Ishikawa (cell line): ENCODE measurements around the gene SSR2.

Source experiments
- CEBPB ChIP-seq: IDR thresholded peaks from 2 replicates; pipeline ENCODE4 v1.6.1; 2012
- CREB1 ChIP-seq: IDR thresholded peaks from 2 replicates; pipeline ENCODE4 v1.6.1; 2012; ENCODE audit warnings: low read depth
- EGR1 ChIP-seq: IDR thresholded peaks from 2 replicates; pipeline ENCODE4 v1.6.1; 2012
- EP300 ChIP-seq: IDR thresholded peaks from 2 replicates; pipeline ENCODE4 v1.6.1; 2012; ENCODE audit warnings: borderline replicate concordance
- FOXM1 ChIP-seq: IDR thresholded peaks from 2 replicates; pipeline ENCODE4 v1.6.1; 2012; ENCODE audit warnings: low read depth, borderline replicate concordance
- NFIC ChIP-seq: IDR thresholded peaks from 2 replicates; pipeline ENCODE4 v1.6.1; 2012
- RAD21 ChIP-seq: IDR thresholded peaks from 2 replicates; pipeline ENCODE4 v1.6.1; 2012; ENCODE audit warnings: low read depth
- TAF1 ChIP-seq: IDR thresholded peaks from 2 replicates; pipeline ENCODE4 v1.6.1; 2012; ENCODE audit warnings: low read depth, mild to moderate bottlenecking
- TCF12 ChIP-seq: IDR thresholded peaks from 2 replicates; pipeline ENCODE4 v1.6.1; 2012; ENCODE audit warnings: low read depth
- TEAD4 ChIP-seq: IDR thresholded peaks from 2 replicates; pipeline ENCODE4 v1.6.1; 2012
- YY1 ChIP-seq: IDR thresholded peaks from 2 replicates; pipeline ENCODE4 v1.6.1; 2012; ENCODE audit warnings: low read depth
- ZBTB7A ChIP-seq: IDR thresholded peaks from 2 replicates; pipeline ENCODE4 v1.6.1; 2012; ENCODE audit warnings: low read depth
- TF ChIP-seq, protein P1 (sequence below): IDR thresholded peaks from 2 replicates; pipeline ENCODE4 v1.6.1; 2012
- TF ChIP-seq, protein P2 (sequence below): IDR thresholded peaks from 2 replicates; pipeline ENCODE4 v1.6.1; 2012
- TF ChIP-seq, protein P3 (sequence below): IDR thresholded peaks from 2 replicates; pipeline ENCODE4 v1.6.1; 2012; ENCODE audit warnings: low read depth, mild to moderate bottlenecking

The SSR2 gene

DNA sequence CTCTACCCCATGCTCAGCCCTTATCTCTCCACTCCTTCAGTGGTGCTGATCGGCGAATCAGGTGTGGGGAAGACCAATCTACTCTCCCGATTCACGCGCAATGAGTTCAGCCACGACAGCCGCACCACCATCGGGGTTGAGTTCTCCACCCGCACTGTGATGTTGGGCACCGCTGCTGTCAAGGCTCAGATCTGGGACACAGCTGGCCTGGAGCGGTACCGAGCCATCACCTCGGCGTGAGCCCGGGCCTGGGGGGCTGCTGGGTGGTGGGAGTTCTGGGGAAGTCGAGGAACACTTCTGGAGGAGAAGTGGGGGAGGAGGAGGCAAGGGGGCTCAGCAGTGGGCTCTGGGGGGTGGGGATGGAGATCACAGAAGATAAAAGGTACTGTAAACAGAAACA, 45.1 kb upstream of the SSR2 start:
- TF ChIP-seq RAD21 (no peak), EGR1 (no peak), NFIC (no peak), TAF1 (no peak), TEAD4 (no peak), EP300 (no peak), CEBPB (no peak)
- TF ChIP-seq, protein P1, sequence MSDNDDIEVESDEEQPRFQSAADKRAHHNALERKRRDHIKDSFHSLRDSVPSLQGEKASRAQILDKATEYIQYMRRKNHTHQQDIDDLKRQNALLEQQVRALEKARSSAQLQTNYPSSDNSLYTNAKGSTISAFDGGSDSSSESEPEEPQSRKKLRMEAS: no peak
- TF ChIP-seq, protein P2, sequence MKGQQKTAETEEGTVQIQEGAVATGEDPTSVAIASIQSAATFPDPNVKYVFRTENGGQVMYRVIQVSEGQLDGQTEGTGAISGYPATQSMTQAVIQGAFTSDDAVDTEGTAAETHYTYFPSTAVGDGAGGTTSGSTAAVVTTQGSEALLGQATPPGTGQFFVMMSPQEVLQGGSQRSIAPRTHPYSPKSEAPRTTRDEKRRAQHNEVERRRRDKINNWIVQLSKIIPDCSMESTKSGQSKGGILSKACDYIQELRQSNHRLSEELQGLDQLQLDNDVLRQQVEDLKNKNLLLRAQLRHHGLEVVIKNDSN: no peak

DNA sequence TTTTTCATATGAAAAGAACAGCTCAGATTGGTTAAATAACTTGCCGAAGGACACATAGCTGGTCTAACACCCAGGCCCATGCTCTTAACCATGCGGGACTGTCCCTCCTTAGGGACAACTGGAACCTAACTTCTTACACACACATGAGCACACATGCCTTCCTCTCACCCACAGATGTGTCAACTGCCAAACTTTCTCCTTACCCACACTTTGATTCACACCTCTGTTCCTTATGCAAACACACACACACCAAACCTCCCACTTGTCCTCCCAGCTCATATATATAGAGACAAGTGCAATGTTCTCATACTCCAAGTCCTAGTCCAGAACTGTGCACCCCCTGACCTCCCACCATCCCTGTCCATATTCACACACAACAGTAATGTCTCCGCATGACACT, 44.5 kb upstream of the SSR2 start:
- TF ChIP-seq YY1 (no peak), CREB1 (no peak), FOXM1 (no peak), TCF12 (no peak), ZBTB7A (no peak), TAF1 (no peak), RAD21 (no peak), EP300 (no peak), CEBPB (no peak)
- TF ChIP-seq, protein P2: no peak
- TF ChIP-seq, protein P1: no peak
- TF ChIP-seq, protein P3, sequence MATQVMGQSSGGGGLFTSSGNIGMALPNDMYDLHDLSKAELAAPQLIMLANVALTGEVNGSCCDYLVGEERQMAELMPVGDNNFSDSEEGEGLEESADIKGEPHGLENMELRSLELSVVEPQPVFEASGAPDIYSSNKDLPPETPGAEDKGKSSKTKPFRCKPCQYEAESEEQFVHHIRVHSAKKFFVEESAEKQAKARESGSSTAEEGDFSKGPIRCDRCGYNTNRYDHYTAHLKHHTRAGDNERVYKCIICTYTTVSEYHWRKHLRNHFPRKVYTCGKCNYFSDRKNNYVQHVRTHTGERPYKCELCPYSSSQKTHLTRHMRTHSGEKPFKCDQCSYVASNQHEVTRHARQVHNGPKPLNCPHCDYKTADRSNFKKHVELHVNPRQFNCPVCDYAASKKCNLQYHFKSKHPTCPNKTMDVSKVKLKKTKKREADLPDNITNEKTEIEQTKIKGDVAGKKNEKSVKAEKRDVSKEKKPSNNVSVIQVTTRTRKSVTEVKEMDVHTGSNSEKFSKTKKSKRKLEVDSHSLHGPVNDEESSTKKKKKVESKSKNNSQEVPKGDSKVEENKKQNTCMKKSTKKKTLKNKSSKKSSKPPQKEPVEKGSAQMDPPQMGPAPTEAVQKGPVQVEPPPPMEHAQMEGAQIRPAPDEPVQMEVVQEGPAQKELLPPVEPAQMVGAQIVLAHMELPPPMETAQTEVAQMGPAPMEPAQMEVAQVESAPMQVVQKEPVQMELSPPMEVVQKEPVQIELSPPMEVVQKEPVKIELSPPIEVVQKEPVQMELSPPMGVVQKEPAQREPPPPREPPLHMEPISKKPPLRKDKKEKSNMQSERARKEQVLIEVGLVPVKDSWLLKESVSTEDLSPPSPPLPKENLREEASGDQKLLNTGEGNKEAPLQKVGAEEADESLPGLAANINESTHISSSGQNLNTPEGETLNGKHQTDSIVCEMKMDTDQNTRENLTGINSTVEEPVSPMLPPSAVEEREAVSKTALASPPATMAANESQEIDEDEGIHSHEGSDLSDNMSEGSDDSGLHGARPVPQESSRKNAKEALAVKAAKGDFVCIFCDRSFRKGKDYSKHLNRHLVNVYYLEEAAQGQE: no peak

DNA sequence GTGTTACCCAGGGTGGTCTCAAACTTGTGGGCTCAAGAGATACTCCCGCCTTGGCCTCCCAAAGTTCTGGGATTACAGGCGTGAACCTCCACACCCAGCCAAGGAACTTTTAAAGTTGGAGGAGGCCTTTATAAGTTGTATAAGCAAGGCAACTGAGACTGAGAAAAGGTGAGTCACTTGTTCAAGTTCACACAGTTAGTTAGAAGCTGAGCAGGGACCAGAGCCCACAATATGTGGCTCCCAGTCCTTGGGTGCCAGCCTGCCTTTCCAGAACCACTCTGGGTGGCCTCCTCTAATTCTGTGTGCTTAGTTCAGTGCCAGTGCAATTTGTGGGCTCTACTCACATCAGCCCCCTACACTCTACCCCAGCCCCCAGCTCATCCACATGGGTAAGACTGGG, 43.9 kb upstream of the SSR2 start:
- TF ChIP-seq, protein P3: no peak
- TF ChIP-seq TAF1 (no peak), TCF12 (no peak), YY1 (no peak), NFIC (no peak), CREB1 (no peak), RAD21 (no peak), TEAD4 (no peak), CEBPB (no peak), EP300 (no peak)
- TF ChIP-seq, protein P2: no peak

DNA sequence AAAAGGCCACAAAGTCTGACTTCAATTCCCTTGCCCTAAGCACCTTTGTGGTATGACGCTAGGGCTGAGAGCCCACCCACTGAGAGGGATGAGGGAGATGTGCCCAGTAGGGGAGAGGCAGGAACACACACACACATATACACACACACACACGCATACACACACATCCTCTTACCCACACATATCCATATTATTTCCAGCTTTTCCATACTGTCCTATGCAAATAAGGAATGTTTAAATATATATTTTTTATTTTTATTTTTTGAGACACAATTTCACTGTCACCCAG, 43.2 kb upstream of the SSR2 start:
- TF ChIP-seq YY1: no peak
- no peak for TF ChIP-seq RAD21
- no peak for TF ChIP-seq EGR1
- no peak for TF ChIP-seq CREB1
- no peak for TF ChIP-seq FOXM1
- no peak for TF ChIP-seq TCF12
- TF ChIP-seq, protein P2: no peak
- no peak for TF ChIP-seq EP300
- no peak for TF ChIP-seq CEBPB
- TF ChIP-seq, protein P1: no peak

DNA sequence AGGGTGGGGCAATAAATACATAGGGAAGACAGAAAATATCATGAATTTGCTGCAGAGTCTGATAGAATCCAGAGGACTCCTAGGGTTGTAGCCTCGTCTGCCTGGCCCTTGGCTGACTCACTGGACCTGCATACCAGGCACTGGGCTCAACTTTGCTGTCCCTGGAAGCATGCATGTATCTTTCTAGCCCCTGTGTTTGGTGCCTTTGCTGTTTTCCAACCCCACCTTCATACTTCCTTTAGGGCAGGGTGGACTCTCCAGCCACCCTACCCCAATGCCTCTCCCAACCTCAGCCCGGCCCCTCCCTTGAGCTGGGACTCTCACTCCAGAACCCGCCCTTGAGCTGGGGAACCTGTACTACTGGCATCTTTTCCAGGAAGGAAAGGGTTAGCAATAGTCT, 41.4 kb upstream of the SSR2 start:
- TF ChIP-seq, protein P2: no peak
- TF ChIP-seq TEAD4 (no peak), EP300 (no peak), FOXM1 (no peak), YY1 (no peak), EGR1 (no peak), TCF12 (no peak), TAF1 (no peak), ZBTB7A (no peak), CREB1 (no peak)
- TF ChIP-seq, protein P3: no peak
